KMS-11 (cell line): ENCODE measurements around the gene LEKR1.

Experiments used
- H2AFZ ChIP-seq: fragments of 200-600 bp; sonication (generic); 2 replicates; pipeline ENCODE4 v1.6.1; 2016; ENCODE audit warnings: antibody characterized with exemption, mixed run types, low read depth
- H3K27ac ChIP-seq: fragments of 200-600 bp; sonication (generic); 2 replicates; pipeline ENCODE4 v1.6.1; 2016; ENCODE audit warnings: mild to moderate bottlenecking, mixed run types
- H3K27me3 ChIP-seq: fragments of 200-600 bp; sonication (generic); 2 replicates; pipeline ENCODE4 v1.6.1; 2017; ENCODE audit warnings: mild to moderate bottlenecking, low read depth, mixed run types, moderate library complexity; ENCODE audit not compliant: insufficient read depth
- H3K36me3 ChIP-seq: fragments of 200-600 bp; sonication (generic); 2 replicates; pipeline ENCODE4 v1.6.1; 2017; ENCODE audit warnings: mild to moderate bottlenecking, mixed run types; ENCODE audit not compliant: insufficient read depth
- H3K4me1 ChIP-seq: fragments of 200-600 bp; sonication (generic); 2 replicates; pipeline ENCODE4 v1.6.1; 2016; ENCODE audit warnings: mild to moderate bottlenecking, low read depth, mixed run types; ENCODE audit not compliant: poor library complexity, severe bottlenecking
- H3K4me2 ChIP-seq: fragments of 200-600 bp; sonication (generic); 2 replicates; pipeline ENCODE4 v1.7.0; 2016; ENCODE audit warnings: mild to moderate bottlenecking, mixed run types
- H3K4me3 ChIP-seq: fragments of 200-600 bp; sonication (generic); IDR thresholded peaks from 2 replicates; pipeline ENCODE4 v1.6.1; 2017; ENCODE audit warnings: low read depth, low read length, mixed read lengths; ENCODE audit not compliant: insufficient read depth
- H3K79me2 ChIP-seq: fragments of 200-600 bp; sonication (generic); 2 replicates; pipeline ENCODE4 v1.6.1; 2016; ENCODE audit warnings: low read depth, mixed run types; ENCODE audit not compliant: insufficient read depth
- H3K9ac ChIP-seq: fragments of 200-600 bp; sonication (generic); 2 replicates; pipeline ENCODE4 v1.6.1; 2016; ENCODE audit warnings: mild to moderate bottlenecking, mixed run types
- H4K20me1 ChIP-seq: fragments of 200-600 bp; sonication (generic); 2 replicates; pipeline ENCODE4 v1.6.1; 2016; ENCODE audit warnings: mild to moderate bottlenecking, mixed run types; ENCODE audit not compliant: insufficient read depth
- TF ChIP-seq, protein P1 (sequence below): fragments of 200-600 bp; sonication (generic); conservative IDR thresholded peaks from 2 replicates; pipeline ENCODE4 v1.6.1; 2017; ENCODE audit warnings: low read depth, mild to moderate bottlenecking, antibody characterized with exemption, low read length, moderate library complexity, mixed read lengths

Gene LEKR1

DNA sequence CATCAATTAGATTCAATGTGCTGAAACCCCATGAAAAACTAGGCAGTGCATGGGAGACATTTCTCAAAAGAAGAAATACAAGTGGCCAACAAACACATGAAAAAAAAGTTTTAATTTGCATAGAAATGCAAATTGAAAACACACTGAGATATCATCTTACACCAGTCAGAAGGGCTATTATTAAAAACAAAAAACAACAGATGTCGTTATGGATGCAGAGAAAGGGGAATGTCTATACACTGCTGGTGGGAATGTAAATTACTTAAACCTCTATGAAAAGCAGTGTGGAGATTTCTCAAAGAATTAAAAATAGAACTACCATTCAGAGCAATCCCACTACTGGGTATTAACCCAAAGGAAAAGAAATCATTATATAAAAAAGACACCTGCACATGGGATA is 235.1 kb downstream of the LEKR1 start:
- H3K4me2 ChIP-seq, result no peak overlapping the region
- H3K4me1 ChIP-seq, result peaks cover 12% of the 10 kb centered on the region
- H3K9ac ChIP-seq, result no peak overlapping the region
- TF ChIP-seq, protein P1, sequence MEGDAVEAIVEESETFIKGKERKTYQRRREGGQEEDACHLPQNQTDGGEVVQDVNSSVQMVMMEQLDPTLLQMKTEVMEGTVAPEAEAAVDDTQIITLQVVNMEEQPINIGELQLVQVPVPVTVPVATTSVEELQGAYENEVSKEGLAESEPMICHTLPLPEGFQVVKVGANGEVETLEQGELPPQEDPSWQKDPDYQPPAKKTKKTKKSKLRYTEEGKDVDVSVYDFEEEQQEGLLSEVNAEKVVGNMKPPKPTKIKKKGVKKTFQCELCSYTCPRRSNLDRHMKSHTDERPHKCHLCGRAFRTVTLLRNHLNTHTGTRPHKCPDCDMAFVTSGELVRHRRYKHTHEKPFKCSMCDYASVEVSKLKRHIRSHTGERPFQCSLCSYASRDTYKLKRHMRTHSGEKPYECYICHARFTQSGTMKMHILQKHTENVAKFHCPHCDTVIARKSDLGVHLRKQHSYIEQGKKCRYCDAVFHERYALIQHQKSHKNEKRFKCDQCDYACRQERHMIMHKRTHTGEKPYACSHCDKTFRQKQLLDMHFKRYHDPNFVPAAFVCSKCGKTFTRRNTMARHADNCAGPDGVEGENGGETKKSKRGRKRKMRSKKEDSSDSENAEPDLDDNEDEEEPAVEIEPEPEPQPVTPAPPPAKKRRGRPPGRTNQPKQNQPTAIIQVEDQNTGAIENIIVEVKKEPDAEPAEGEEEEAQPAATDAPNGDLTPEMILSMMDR, result no peak
- no peaks in the 10 kb centered on the region for H3K36me3 ChIP-seq
- H3K27ac ChIP-seq, result no peak overlapping the region
- no peak overlapping the region for H2AFZ ChIP-seq
- no peaks in the 10 kb centered on the region for H3K27me3 ChIP-seq
- H3K4me3 ChIP-seq, result no peak overlapping the region
- H4K20me1 ChIP-seq, result no peaks in the 10 kb centered on the region
- H3K79me2 ChIP-seq, result no peaks in the 10 kb centered on the region

DNA sequence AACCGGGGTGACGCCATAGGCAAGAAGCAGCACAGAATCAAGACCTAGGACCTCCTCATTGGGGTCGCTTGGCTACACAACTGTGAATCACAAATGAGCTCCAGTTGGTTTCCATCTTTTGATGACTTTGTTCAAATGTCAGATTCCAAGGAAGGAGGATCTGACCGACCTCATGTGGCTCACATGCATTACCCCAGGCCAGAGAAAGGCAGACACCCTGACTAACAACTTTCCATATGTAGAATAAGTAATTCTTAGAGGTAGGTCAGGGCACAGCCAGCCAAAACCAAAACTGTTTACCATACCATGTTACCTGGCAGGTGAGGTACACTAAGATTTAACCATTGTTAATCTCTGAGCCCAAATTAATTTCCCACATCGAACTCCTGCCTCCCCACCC is 237.3 kb downstream of the LEKR1 start:
- H3K4me2 ChIP-seq, result no peak overlapping the region
- TF ChIP-seq, protein P1, result no peak

DNA sequence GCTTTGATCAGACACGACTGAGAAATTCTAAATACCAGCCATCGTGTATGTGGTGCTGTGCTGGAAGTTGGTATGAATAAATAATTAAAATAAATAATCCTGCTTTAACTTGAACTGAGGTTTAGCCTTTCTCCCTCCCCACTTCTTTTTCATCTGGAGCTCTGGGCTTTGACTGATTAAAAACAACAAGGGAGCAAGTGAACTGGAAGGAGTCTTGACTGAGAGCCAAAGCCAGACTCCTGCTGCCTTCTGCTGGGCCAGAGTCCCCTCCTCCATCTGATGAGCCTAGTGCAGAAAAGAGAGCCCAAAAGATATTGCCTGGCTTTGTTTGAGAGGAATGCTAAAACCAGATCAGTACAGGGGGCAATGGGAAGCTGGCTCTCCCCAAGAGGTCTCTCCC is 237.8 kb downstream of the LEKR1 start:
- H2AFZ ChIP-seq, result no peak overlapping the region
- no peaks in the 10 kb centered on the region for H3K36me3 ChIP-seq
- H4K20me1 ChIP-seq, result no peaks in the 10 kb centered on the region
- H3K4me2 ChIP-seq, result no peak overlapping the region
- H3K4me3 ChIP-seq, result no peak overlapping the region
- no peaks in the 10 kb centered on the region for H3K79me2 ChIP-seq
- TF ChIP-seq, protein P1, result no peak
- H3K9ac ChIP-seq, result no peak overlapping the region
- no peak overlapping the region for H3K27ac ChIP-seq
- peaks cover 31% of the 10 kb centered on the region for H3K4me1 ChIP-seq
- no peaks in the 10 kb centered on the region for H3K27me3 ChIP-seq

More for the DNA sequence above, 237.3 kb downstream of the LEKR1 start:
- Histone ChIP-seq H3K36me3 (no peaks in the 10 kb centered on the region), H4K20me1 (no peaks in the 10 kb centered on the region), H3K79me2 (no peaks in the 10 kb centered on the region), H3K4me1 (peaks cover 31% of the 10 kb centered on the region), H3K27me3 (no peaks in the 10 kb centered on the region), H2AFZ (no peak overlapping the region), H3K9ac (no peak overlapping the region), H3K4me3 (no peak overlapping the region), H3K27ac (no peak overlapping the region)

DNA sequence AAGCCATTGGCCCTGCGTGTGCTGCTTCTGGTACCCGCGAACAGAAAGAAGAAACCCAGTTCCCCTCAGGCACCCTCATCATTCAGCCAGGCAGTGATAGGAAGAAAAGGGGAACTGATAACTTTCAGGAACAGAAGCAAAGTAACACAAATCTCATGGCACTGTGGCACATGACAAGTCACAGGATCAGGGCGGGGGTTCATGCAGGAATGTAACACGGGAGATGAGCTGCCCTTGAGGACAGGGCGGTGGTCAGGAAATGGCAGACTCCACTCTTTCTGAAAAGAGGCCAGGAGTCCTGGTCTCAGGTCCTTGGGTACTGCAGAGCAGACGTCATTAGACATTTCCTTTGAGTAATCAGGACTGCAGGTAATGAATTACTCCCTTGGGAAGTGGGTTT is 238.2 kb downstream of the LEKR1 start:
- no peaks in the 10 kb centered on the region for H3K79me2 ChIP-seq
- no peaks in the 10 kb centered on the region for H3K36me3 ChIP-seq
- H3K4me1 ChIP-seq, result peaks cover 27% of the 10 kb centered on the region
- H3K27me3 ChIP-seq, result no peaks in the 10 kb centered on the region
- H3K27ac ChIP-seq, result no peak overlapping the region
- TF ChIP-seq, protein P1, result no peak
- H2AFZ ChIP-seq, result no peak overlapping the region
- no peak overlapping the region for H3K4me3 ChIP-seq
- H3K9ac ChIP-seq, result no peak overlapping the region
- H4K20me1 ChIP-seq, result no peaks in the 10 kb centered on the region
- H3K4me2 ChIP-seq, result no peak overlapping the region

DNA sequence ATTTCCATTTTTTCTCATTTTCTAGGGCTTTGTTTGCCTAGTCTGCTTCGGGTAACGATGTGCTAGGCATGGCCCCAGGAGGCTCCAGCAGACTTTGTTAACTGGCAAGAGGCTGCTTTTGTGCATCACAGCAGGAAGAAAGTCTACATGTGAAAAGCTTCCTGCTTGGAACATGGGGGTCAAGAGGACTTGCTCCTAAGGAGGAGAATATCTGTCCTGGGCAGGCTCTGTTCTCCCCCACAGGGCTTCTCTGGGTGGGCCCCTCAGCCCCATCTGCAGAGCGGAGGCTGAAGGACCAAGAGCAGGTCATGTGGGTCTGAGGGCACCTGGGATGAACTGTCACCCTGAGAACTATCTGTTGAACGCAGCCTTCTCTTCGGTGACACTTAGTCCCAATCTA is 239.0 kb downstream of the LEKR1 start:
- H3K4me2 ChIP-seq, result no peak overlapping the region
- peaks cover 25% of the 10 kb centered on the region for H3K4me1 ChIP-seq
- H2AFZ ChIP-seq, result no peak overlapping the region
- H4K20me1 ChIP-seq, result no peaks in the 10 kb centered on the region
- no peaks in the 10 kb centered on the region for H3K36me3 ChIP-seq
- no peaks in the 10 kb centered on the region for H3K79me2 ChIP-seq
- H3K27me3 ChIP-seq, result no peaks in the 10 kb centered on the region
- no peak overlapping the region for H3K9ac ChIP-seq
- TF ChIP-seq, protein P1, result no peak
- H3K4me3 ChIP-seq, result no peak overlapping the region
- no peak overlapping the region for H3K27ac ChIP-seq
